SK-N-MC (cell line): ENCODE results near the gene TPSG1.
"Not testable (repeated sequence)": the region's sequence is repeated elsewhere in the genome, so short reads cannot be mapped to it uniquely, and the experiment has no call there.

ENCODE experiments used
- EZH2 ChIP-seq: fragments of 200-600 bp; sonication (generic); IDR thresholded peaks from one replicate; pipeline ENCODE4 v1.6.1; 2017; ENCODE audit warnings: antibody characterized with exemption
- POLR2AphosphoS5 ChIP-seq: IDR thresholded peaks from 2 replicates; pipeline ENCODE4 v1.6.1; 2012; ENCODE audit warnings: mild to moderate bottlenecking, low read depth, low read length, borderline replicate concordance

DNA sequence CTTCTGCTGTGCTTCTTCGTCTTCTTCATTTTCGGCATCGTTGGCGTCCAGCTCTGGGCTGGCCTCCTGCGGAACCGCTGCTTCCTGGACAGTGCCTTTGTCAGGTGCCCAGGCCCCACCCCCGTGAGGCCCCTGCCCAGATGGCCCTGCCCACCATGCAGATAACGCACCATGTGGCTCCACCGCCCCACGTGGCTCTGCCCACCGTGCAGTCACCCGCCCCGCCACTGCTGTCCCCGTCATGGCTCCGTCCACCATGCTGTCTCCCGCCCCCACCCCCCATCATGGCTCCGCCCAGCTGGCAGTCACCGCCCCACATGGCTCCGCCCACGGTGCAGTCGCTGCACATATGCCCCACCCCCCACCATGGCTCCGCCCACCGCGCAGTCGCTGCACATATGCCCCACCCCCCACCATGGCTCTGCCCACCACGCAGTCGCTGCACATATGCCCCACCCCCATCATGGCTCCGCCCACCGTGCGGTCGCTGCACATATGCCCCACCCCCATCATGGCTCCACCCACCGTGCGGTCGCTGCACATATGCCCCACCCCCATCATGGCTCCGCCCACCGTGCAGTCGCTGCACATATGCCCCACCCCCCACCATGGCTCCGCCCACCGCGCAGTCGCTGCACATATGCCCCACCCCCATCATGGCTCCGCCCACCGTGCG, 26.3 kb downstream of the TPSG1 start:
- not testable (repeated sequence) for TF ChIP-seq EZH2, POLR2AphosphoS5
